Neural cell (in vitro differentiated cells): ENCODE results near the gene RELT. TPM values are rescaled to one million over a fixed set of nuclear protein-coding genes. Genes with fewer than 3 reads are reported as not detected.

Source experiments
- H2AFZ ChIP-seq: fragments of 200-600, 300-800 bp; sonication (generic), shearing (Covaris generic); 2 replicates; pipeline ENCODE4 v1.6.0; 2014; ENCODE audit warnings: low read depth, mild to moderate bottlenecking, antibody characterized with exemption, low read length, moderate library complexity
- H3F3A ChIP-seq: fragments of 200-600 bp; shearing (Covaris generic); 2 replicates; pipeline ENCODE4 v1.6.1; 2016; ENCODE audit warnings: mild to moderate bottlenecking, moderate library complexity, mixed read lengths, antibody characterized with exemption, low read length; ENCODE audit not compliant: insufficient read depth, poor library complexity, severe bottlenecking
- H3K27ac ChIP-seq: fragments of 200-600, 300-800 bp; sonication (generic), shearing (Covaris generic); 2 replicates; pipeline ENCODE4 v1.5.1; 2014; ENCODE audit warnings: mild to moderate bottlenecking, low read length, moderate library complexity
- H3K27me3 ChIP-seq: fragments of 300-800, 200-600 bp; sonication (generic), shearing (Covaris generic); 2 replicates; pipeline ENCODE4 v1.6.0; 2014; ENCODE audit warnings: mild to moderate bottlenecking, low read depth, low read length, moderate library complexity; ENCODE audit not compliant: insufficient read depth
- H3K36me3 ChIP-seq: fragments of 300-800, 200-600 bp; sonication (generic), shearing (Covaris generic); 2 replicates; pipeline ENCODE4 v1.5.1; 2014; ENCODE audit warnings: mild to moderate bottlenecking, antibody characterized with exemption, low read length, moderate library complexity; ENCODE audit not compliant: insufficient read depth
- H3K4me2 ChIP-seq: fragments of 300-800, 200-600 bp; sonication (generic), shearing (Covaris generic); 2 replicates; pipeline ENCODE4 v1.6.0; 2014; ENCODE audit warnings: mild to moderate bottlenecking, low read length
- H3K4me3 ChIP-seq: fragments of 300-800, 200-600 bp; sonication (generic), shearing (Covaris generic); 2 replicates; pipeline ENCODE4 v1.5.1; 2014; ENCODE audit warnings: mild to moderate bottlenecking, low read length, moderate library complexity
- H3K79me2 ChIP-seq: fragments of 200-600 bp; shearing (Covaris generic); replicated peaks from 2 replicates; pipeline ENCODE4 v1.6.0; 2014; ENCODE audit warnings: mild to moderate bottlenecking, low read length, moderate library complexity; ENCODE audit not compliant: insufficient read depth
- H3K9ac ChIP-seq: fragments of 300-800, 200-600 bp; sonication (generic), shearing (Covaris generic); 2 replicates; pipeline ENCODE4 v1.6.1; 2016; ENCODE audit warnings: mild to moderate bottlenecking, low read length, mixed read lengths
- H3K9me2 ChIP-seq: fragments of 200-600 bp; shearing (Covaris generic); 2 replicates; pipeline ENCODE4 v1.6.1; 2016; ENCODE audit warnings: mild to moderate bottlenecking, low read length, mixed read lengths; ENCODE audit not compliant: insufficient read depth
- H3K9me3 ChIP-seq: fragments of 200-600, 300-800 bp; sonication (generic), shearing (Covaris generic); 2 replicates; pipeline ENCODE4 v1.6.1; 2016; ENCODE audit warnings: mild to moderate bottlenecking, mixed run types, low read length, moderate library complexity, mixed read lengths
- H4K20me1 ChIP-seq: fragments of 200-600 bp; shearing (Covaris generic); 2 replicates; pipeline ENCODE4 v1.6.1; 2016; ENCODE audit warnings: mild to moderate bottlenecking, mixed run types; ENCODE audit not compliant: insufficient read depth
- EP300 ChIP-seq: fragments of 450-650 bp; conservative IDR thresholded peaks from 2 replicates; pipeline ENCODE4 v1.6.1; 2014; ENCODE audit warnings: antibody characterized with exemption, mild to moderate bottlenecking, moderate library complexity; ENCODE audit not compliant: poor library complexity, severe bottlenecking
- EZH2 ChIP-seq: fragments of 200-600, 300-800 bp; shearing (Covaris generic), sonication (generic); IDR thresholded peaks from 2 replicates; pipeline ENCODE4 v1.6.1; 2014; ENCODE audit warnings: antibody characterized with exemption, low read length, borderline replicate concordance, mild to moderate bottlenecking; ENCODE audit not compliant: insufficient read depth, poor library complexity, severe bottlenecking
- MXI1 ChIP-seq: fragments of 450-650 bp; conservative IDR thresholded peaks from 2 replicates; pipeline ENCODE4 v1.6.1; 2014; ENCODE audit warnings: antibody characterized with exemption, mild to moderate bottlenecking; ENCODE audit not compliant: poor library complexity, severe bottlenecking
- POLR2AphosphoS5 ChIP-seq: IDR thresholded peaks from 2 replicates; pipeline ENCODE4 v1.6.1; 2012
- RAD21 ChIP-seq: fragments of 450-650 bp; conservative IDR thresholded peaks from 2 replicates; pipeline ENCODE4 v1.6.1; 2014; ENCODE audit warnings: antibody characterized with exemption, mild to moderate bottlenecking, moderate library complexity
- SMC3 ChIP-seq: fragments of 450-650 bp; conservative IDR thresholded peaks from 2 replicates; pipeline ENCODE4 v1.6.1; 2014; ENCODE audit warnings: antibody characterized with exemption, mild to moderate bottlenecking, moderate library complexity; ENCODE audit not compliant: poor library complexity
- TAF1 ChIP-seq: IDR thresholded peaks from 2 replicates; pipeline ENCODE4 v1.6.1; 2012; ENCODE audit warnings: low read depth
- polyA minus RNA-seq: library from RNA; depleted of rRNA, polyadenylated mRNA; stranded (reverse); fragments of >200 nt; gene quantifications from 2 replicates; pipeline ENCODE4 v1.2.3, GENCODE V29; 2014
- polyA plus RNA-seq: library from polyadenylated mRNA; depleted of rRNA; stranded (reverse); fragments of >200 nt; gene quantifications from 2 replicates; pipeline ENCODE4 v1.2.3, GENCODE V29; 2014
- TF ChIP-seq, protein P1 (sequence below): fragments of 450-650 bp; IDR thresholded peaks from 2 replicates; pipeline ENCODE4 v1.5.1; 2014; ENCODE audit warnings: antibody characterized with exemption, mild to moderate bottlenecking, moderate library complexity; ENCODE audit not compliant: poor library complexity, severe bottlenecking
- TF ChIP-seq, protein P2 (sequence below): IDR thresholded peaks from 2 replicates; pipeline ENCODE4 v1.6.1; 2012; ENCODE audit warnings: borderline replicate concordance

The RELT gene, protein sequence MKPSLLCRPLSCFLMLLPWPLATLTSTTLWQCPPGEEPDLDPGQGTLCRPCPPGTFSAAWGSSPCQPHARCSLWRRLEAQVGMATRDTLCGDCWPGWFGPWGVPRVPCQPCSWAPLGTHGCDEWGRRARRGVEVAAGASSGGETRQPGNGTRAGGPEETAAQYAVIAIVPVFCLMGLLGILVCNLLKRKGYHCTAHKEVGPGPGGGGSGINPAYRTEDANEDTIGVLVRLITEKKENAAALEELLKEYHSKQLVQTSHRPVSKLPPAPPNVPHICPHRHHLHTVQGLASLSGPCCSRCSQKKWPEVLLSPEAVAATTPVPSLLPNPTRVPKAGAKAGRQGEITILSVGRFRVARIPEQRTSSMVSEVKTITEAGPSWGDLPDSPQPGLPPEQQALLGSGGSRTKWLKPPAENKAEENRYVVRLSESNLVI
- 12.4 and 13.0 TPM in 2 replicates for polyA plus RNA-seq
- 7.8 and 8.2 TPM in 2 replicates for polyA minus RNA-seq

DNA sequence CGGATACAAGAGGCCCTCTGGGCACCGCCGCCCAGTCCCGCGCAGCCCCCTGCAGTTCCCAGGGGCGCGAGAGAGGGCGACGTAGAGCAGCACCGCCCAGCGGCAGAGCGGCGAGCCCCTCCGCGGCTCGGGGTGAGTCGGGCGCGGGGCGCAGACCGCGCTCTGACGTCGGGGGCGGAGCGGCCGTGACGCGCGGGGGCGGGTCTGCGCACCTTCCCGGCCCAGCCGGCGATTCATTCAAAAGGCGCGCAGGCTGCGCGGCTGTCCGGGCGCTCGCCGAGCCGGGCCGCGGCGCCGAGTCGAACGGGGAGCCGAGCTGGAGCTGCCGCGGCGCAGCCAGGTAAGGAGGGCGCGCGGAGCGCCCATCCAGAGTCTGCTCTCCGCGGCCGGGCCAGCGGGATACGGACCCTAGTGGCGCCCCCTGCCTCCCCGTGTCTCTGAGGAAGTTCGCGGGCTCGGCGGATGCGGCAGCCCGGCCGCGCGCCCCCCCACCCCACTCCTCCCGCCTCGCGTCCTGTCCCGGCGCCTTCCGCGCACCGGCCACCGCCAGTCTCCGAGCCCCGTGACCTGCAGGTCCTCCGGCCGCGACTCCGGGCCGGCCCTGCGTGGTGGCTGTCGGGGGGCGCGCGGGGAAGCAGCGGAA is at the start of gene RELT:
Gene RELT, plus strand, starts transcription at position 240 of the 643 bp plus-strand sequence. CDS start 12,738 bp downstream, outside the sequence.
- no peaks in the 10 kb centered on the region for H3K79me2 ChIP-seq
- H3K9me3 ChIP-seq = no peaks in the 10 kb centered on the region
- no peaks in the 10 kb centered on the region for H3K27me3 ChIP-seq
- no peak within 1 kb of the TSS for H3K27ac ChIP-seq
- no peak within 1 kb of the TSS for H2AFZ ChIP-seq
- H4K20me1 ChIP-seq = no peaks in the 10 kb centered on the region
- H3F3A ChIP-seq = no peaks in the 10 kb centered on the region
- peak within 1 kb of the TSS; percentile 69 for H3K9ac ChIP-seq
- H3K4me3 ChIP-seq = peak within 1 kb of the TSS; percentile 89
- H3K4me2 ChIP-seq = peak within 1 kb of the TSS; percentile 18
- H3K9me2 ChIP-seq = no peaks in the 10 kb centered on the region
- TF ChIP-seq RAD21 = peak; percentile 60
- peak; percentile 78 for TF ChIP-seq MXI1
- peak; percentile 50 for TF ChIP-seq TAF1
- peak; percentile 76 for TF ChIP-seq POLR2AphosphoS5
- TF ChIP-seq, protein P1, sequence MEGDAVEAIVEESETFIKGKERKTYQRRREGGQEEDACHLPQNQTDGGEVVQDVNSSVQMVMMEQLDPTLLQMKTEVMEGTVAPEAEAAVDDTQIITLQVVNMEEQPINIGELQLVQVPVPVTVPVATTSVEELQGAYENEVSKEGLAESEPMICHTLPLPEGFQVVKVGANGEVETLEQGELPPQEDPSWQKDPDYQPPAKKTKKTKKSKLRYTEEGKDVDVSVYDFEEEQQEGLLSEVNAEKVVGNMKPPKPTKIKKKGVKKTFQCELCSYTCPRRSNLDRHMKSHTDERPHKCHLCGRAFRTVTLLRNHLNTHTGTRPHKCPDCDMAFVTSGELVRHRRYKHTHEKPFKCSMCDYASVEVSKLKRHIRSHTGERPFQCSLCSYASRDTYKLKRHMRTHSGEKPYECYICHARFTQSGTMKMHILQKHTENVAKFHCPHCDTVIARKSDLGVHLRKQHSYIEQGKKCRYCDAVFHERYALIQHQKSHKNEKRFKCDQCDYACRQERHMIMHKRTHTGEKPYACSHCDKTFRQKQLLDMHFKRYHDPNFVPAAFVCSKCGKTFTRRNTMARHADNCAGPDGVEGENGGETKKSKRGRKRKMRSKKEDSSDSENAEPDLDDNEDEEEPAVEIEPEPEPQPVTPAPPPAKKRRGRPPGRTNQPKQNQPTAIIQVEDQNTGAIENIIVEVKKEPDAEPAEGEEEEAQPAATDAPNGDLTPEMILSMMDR = peak; percentile 98
- no peak for TF ChIP-seq EZH2
- peak; percentile 66 for TF ChIP-seq SMC3
- TF ChIP-seq, protein P2, sequence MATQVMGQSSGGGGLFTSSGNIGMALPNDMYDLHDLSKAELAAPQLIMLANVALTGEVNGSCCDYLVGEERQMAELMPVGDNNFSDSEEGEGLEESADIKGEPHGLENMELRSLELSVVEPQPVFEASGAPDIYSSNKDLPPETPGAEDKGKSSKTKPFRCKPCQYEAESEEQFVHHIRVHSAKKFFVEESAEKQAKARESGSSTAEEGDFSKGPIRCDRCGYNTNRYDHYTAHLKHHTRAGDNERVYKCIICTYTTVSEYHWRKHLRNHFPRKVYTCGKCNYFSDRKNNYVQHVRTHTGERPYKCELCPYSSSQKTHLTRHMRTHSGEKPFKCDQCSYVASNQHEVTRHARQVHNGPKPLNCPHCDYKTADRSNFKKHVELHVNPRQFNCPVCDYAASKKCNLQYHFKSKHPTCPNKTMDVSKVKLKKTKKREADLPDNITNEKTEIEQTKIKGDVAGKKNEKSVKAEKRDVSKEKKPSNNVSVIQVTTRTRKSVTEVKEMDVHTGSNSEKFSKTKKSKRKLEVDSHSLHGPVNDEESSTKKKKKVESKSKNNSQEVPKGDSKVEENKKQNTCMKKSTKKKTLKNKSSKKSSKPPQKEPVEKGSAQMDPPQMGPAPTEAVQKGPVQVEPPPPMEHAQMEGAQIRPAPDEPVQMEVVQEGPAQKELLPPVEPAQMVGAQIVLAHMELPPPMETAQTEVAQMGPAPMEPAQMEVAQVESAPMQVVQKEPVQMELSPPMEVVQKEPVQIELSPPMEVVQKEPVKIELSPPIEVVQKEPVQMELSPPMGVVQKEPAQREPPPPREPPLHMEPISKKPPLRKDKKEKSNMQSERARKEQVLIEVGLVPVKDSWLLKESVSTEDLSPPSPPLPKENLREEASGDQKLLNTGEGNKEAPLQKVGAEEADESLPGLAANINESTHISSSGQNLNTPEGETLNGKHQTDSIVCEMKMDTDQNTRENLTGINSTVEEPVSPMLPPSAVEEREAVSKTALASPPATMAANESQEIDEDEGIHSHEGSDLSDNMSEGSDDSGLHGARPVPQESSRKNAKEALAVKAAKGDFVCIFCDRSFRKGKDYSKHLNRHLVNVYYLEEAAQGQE = peak; percentile 55
- TF ChIP-seq EP300 = peak; percentile 62
- no peaks in the 10 kb centered on the region for H3K36me3 ChIP-seq

DNA sequence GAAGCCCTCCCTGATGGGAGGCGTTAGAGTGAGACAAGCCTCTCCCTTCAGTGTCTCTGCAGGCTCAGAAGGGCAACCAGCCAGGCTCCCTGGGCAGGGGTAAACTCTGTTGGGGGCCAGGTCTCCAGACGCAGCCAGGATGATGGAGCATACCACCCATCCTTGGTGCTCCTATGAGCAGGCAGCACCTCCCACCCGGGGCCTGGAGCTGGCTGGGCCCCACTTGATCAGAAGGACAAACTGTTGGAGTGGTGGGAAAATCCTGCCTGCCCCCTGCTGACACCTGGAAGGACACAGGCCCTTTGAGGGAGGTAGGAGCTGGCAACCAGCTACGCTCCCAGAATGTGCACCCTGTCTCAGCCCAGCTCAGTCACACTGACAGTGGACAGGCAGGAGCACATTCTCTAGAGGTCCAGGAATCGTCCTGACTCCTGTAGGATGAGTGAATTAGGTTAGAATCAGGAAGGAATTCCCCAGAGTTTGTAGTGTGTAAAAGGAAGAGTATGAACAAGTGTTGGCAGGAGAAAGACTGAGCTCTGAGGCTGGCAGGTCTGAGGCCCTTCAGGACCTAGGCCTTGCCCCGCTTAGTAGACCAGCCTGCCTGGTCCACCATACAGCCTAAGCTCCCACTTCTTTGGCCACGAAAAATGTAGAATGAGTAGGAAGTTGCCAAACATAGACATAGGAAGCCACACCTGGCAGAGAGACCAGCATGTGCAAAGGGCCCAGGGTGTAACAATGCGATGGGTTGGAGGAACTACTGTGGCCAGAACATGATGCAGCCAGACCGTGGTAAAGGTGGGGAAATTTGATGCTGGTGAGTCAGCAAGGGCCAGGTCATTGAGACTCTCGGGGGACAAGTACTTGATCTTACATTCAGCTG is 49.0 kb upstream of the RELT start:
- H3K79me2 ChIP-seq = peaks cover 12% of the 10 kb centered on the region
- H3K4me2 ChIP-seq = no peak overlapping the region

More for the DNA sequence above, 49.0 kb upstream of the RELT start:
- no peaks in the 10 kb centered on the region for H3K9me3 ChIP-seq
- no peaks in the 10 kb centered on the region for H3K36me3 ChIP-seq
- H3K4me3 ChIP-seq = no peak overlapping the region
- H3K9me2 ChIP-seq = no peaks in the 10 kb centered on the region
- no peaks in the 10 kb centered on the region for H3F3A ChIP-seq
- no peaks in the 10 kb centered on the region for H4K20me1 ChIP-seq
- no peaks in the 10 kb centered on the region for H3K27me3 ChIP-seq
- TF ChIP-seq MXI1 = no peak
- TF ChIP-seq EP300 = no peak
- TF ChIP-seq, protein P2 = no peak
- no peak for TF ChIP-seq EZH2
- TF ChIP-seq TAF1 = no peak
- H2AFZ ChIP-seq = no peak overlapping the region
- no peak overlapping the region for H3K27ac ChIP-seq
- no peak overlapping the region for H3K9ac ChIP-seq
